Loucy (cell line): ENCODE results near the gene TIMM44.

Source experiments
- CTCF ChIP-seq: fragments of 200-600 bp; sonication (generic); conservative IDR thresholded peaks from 2 replicates; pipeline ENCODE4 v1.5.1; 2014; ENCODE audit warnings: mild to moderate bottlenecking, antibody characterized with exemption, low read length
- EZH2phosphoT487 ChIP-seq: fragments of 200-600 bp; IDR thresholded peaks from 2 replicates; pipeline ENCODE4 v1.6.1; 2018; ENCODE audit warnings: antibody characterized with exemption, mild to moderate bottlenecking, moderate library complexity, borderline replicate concordance

- no peak for TF ChIP-seq CTCF
- TF ChIP-seq EZH2phosphoT487 = no peak
These were observed 37.6 kb downstream of the TIMM44 start for GRCh38 chr19:7905859-7906258.
